B cell (primary cell): ENCODE results near the gene ABR. TPM values are rescaled to one million over a fixed set of nuclear protein-coding genes. Genes with fewer than 3 reads are reported as not detected.
A peak's percentile ranks its signal among the peaks of the same experiment; 100 is the strongest.

Source experiments
- ATAC-seq: fragments of 200-7000 bp; cut with Tn5 transposase; one replicate; pipeline ENCODE4 v1.10.0; 2021; ENCODE audit warnings: low read depth, mild to moderate bottlenecking, moderate number of reproducible peaks, moderate library complexity
- CTCF ChIA-PET: fragments of 350-600 bp; sonication (Branson Sonifier 250); formaldehyde crosslinking; loops from one replicate; lab custom pipeline; 2021; ENCODE audit warnings: antibody characterized with exemption, inconsistent platforms; lab: Charles Lee
- POLR2A ChIA-PET: fragments of 350-600 bp; sonication (Branson Sonifier 250); formaldehyde crosslinking; loops from one replicate; lab custom pipeline; 2021; ENCODE audit warnings: antibody characterized with exemption; lab: Charles Lee
- DNase-seq: peaks from one replicate; pipeline ENCODE4 v3.0.0; 2013
- H2AFZ ChIP-seq: 2 replicates; pipeline ENCODE4 v1.6.1; 2012; ENCODE audit warnings: mild to moderate bottlenecking, low read depth, low read length; ENCODE audit not compliant: insufficient read depth, poor library complexity, severe bottlenecking
- H3K27ac ChIP-seq, 2 donors: 1 replicate in 1 of 2; 2 replicates in 1 of 2; pipeline ENCODE4 v1.5.1; 2012 to 2013; ENCODE audit warnings: low read length in 2 of 2, mild to moderate bottlenecking in 2 of 2, moderate library complexity in 1 of 2
- H3K27me3 ChIP-seq, 4 experiments: fragments of 200-600 bp in 1 of 4; sonication (generic) in 1 of 4; replicated peaks in 1 of 4; 1 replicate in 2 of 4; 2 replicates in 2 of 4; pipeline versions ENCODE4 v1.6.1 to v1.7.0; 2013 to 2016; ENCODE audit warnings: low read length in 3 of 4, mild to moderate bottlenecking in 2 of 4, mixed read lengths in 1 of 4, moderate library complexity in 1 of 4; ENCODE audit not compliant: insufficient read depth in 4 of 4, control insufficient read depth in 3 of 4; ENCODE audit errors: control extremely low read depth in 1 of 4
- H3K36me3 ChIP-seq, 2 experiments: replicated peaks in 1 of 2; 1 replicate in 1 of 2; 2 replicates in 1 of 2; pipeline versions ENCODE4 v1.6.1 to v1.7.1; 2013; ENCODE audit warnings: low read length in 1 of 2; ENCODE audit not compliant: insufficient read depth in 2 of 2, control insufficient read depth in 1 of 2; ENCODE audit errors: control extremely low read depth in 1 of 2, extremely low read depth in 1 of 2
- H3K4me1 ChIP-seq, 2 donors: fragments of 200-600 bp in 1 of 2; sonication (generic) in 1 of 2; 1 replicate in 1 of 2; 2 replicates in 1 of 2; pipeline versions ENCODE4 v1.5.1 to v1.6.1; 2013 to 2017; ENCODE audit warnings: low read length in 2 of 2; ENCODE audit not compliant: control insufficient read depth in 2 of 2, insufficient read depth in 2 of 2
- H3K4me2 ChIP-seq: replicated peaks from 2 replicates; pipeline ENCODE3; 2012; ENCODE audit warnings: mild to moderate bottlenecking, low read depth, low read length; ENCODE audit not compliant: poor library complexity, severe bottlenecking
- H3K4me3 ChIP-seq, 5 experiments: fragments of 200-600 bp in 1 of 5; sonication (generic) in 1 of 5; 1 replicate in 3 of 5; 2 replicates in 2 of 5; pipeline versions ENCODE4 v1.5.1 to v1.7.0; 2011 to 2016; ENCODE audit warnings: low read length in 4 of 5, mild to moderate bottlenecking in 4 of 5, low read depth in 2 of 5, control low read depth in 1 of 5, moderate library complexity in 1 of 5; ENCODE audit not compliant: insufficient read depth in 1 of 5; ENCODE audit errors: control extremely low read depth in 1 of 5, extremely low read depth in 1 of 5
- H3K79me2 ChIP-seq: fragments of 200-600 bp; sonication (generic); one replicate; pipeline ENCODE4 v1.6.0; 2016; ENCODE audit warnings: low read length; ENCODE audit not compliant: control insufficient read depth, insufficient read depth
- H3K9ac ChIP-seq: fragments of 200-600 bp; sonication (generic); 2 replicates; pipeline ENCODE4 v1.6.1; 2017; ENCODE audit warnings: mild to moderate bottlenecking, low read length, moderate library complexity
- H3K9me3 ChIP-seq, 3 donors: one replicate each; pipeline versions ENCODE4 v1.6.1 to v1.7.1; 2013; ENCODE audit warnings: low read length in 2 of 3; ENCODE audit not compliant: control insufficient read depth in 2 of 3, insufficient read depth in 1 of 3; ENCODE audit errors: control extremely low read depth in 1 of 3
- H4K20me1 ChIP-seq: 2 replicates; pipeline ENCODE4 v1.6.0; 2012; ENCODE audit warnings: mild to moderate bottlenecking, low read length; ENCODE audit not compliant: insufficient read depth, control insufficient read depth, poor library complexity, severe bottlenecking
- H3K27ac Mint-ChIP-seq: one replicate; pipeline ENCODE4 v1.8.0; 2021; ENCODE audit warnings: mixed read lengths
- H3K27me3 Mint-ChIP-seq: one replicate; pipeline ENCODE4 v1.8.0; 2021; ENCODE audit warnings: mixed read lengths
- H3K4me1 Mint-ChIP-seq: one replicate; pipeline ENCODE4 v1.8.0; 2021; ENCODE audit warnings: mixed read lengths
- H3K4me3 Mint-ChIP-seq: one replicate; pipeline ENCODE4 v1.8.0; 2021; ENCODE audit warnings: mixed read lengths
- H3K9me3 Mint-ChIP-seq: one replicate; pipeline ENCODE4 v1.8.0; 2022; ENCODE audit warnings: mixed read lengths; ENCODE audit not compliant: insufficient read depth
- EZH2 ChIP-seq: IDR thresholded peaks from 2 replicates; pipeline ENCODE4 v1.6.1; 2012; ENCODE audit warnings: borderline replicate concordance, low read depth, mild to moderate bottlenecking, moderate library complexity, low read length; ENCODE audit not compliant: insufficient read depth, poor library complexity, severe bottlenecking
- whole genome bisulfite sequencing: methylation state at CpG from one replicate; pipeline ENCODE4 v1.1.5; 2013; ENCODE audit warnings: missing lambda C conversion rate; ENCODE audit not compliant: insufficient coverage; 5-methylcytosine and 5-hydroxymethylcytosine counted together
- intact Hi-C: fragments of 100-400 bp; cut with micrococcal nuclease; formaldehyde crosslinking; loops from one replicate; pipeline ENCODE4 v1.10.0; 2022
- polyA plus RNA-seq: library from polyadenylated mRNA; depleted of rRNA; stranded (reverse); fragments of >200 nt; gene quantifications from 2 replicates; pipeline ENCODE4 v1.2.3, GENCODE V29; 2012
- total RNA-seq, 2 donors: library from RNA; stranded (reverse); fragments of 120-200 nt in 1 of 2; gene quantifications; 1 replicate in 1 of 2; 2 replicates in 1 of 2; pipeline versions ENCODE4 v1.2.3 to v1.2.4, GENCODE V29; 2013 to 2022
- TF ChIP-seq, protein P1 (sequence below): fragments of 200-600 bp; IDR thresholded peaks from one replicate; pipeline ENCODE4 v1.8.0; 2022; ENCODE audit warnings: antibody characterized with exemption, mild to moderate bottlenecking

Gene ABR
- total and polyA plus RNA-seq, 2 donors (not counting 1 experiment from before 2014, with no cell fraction given) = 79.8 to 262 TPM

DNA sequence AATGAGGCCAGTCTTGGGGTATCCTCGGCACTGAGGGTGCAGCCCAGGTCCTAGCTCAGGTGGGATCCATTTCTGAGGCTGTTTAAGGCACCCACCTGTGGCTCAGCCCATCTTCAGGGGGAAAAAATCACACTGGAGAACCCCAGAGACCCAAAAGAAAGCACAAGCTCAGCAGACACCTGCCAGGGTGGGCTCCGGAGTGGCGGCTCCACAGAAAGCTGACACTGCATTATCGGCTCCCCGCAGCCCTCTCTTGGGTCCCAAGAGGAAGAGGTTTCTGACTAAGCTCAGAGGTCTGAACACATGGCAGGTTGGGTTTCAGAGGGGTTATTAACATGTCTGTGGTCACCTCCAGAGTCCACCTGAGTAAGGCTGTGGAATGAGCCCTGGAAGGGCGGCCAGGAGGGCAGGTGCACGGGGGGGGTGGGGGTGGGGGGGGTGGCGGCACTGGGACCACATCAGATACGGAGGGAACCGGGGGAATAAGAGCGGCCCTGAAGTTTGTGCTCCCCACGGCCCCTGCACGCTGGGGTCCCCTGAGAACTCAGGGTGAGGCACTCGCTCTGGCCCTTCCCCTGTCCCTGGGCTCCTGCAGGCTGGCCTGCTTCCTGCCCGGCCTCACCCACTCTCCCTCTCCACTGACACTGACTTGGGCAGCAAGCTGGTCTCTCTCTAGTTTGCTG, 103.3 kb downstream of the ABR start:
- CTCF ChIA-PET = no interaction called here
- peak overlapping the region; percentile 20 for H3K27ac Mint-ChIP-seq
- intact Hi-C loops = no loop called here
- Histone ChIP-seq H3K9ac (no peak overlapping the region), H3K36me3 (peaks cover 3 to 33% of the 10 kb centered on the region in 2 experiments), H3K4me1 (no peaks in the 10 kb centered on the region), H4K20me1 (no peaks in the 10 kb centered on the region), H3K79me2 (no peaks in the 10 kb centered on the region), H2AFZ (no peak overlapping the region), H3K9me3 (no peaks in the 10 kb centered on the region), H3K27me3 (no peaks in the 10 kb centered on the region), H3K27ac (no peak overlapping the region), H3K4me2 (no peak overlapping the region), H3K4me3 (no peak overlapping the region)
- no peak overlapping the region for H3K4me3 Mint-ChIP-seq
- TF ChIP-seq, protein P1, sequence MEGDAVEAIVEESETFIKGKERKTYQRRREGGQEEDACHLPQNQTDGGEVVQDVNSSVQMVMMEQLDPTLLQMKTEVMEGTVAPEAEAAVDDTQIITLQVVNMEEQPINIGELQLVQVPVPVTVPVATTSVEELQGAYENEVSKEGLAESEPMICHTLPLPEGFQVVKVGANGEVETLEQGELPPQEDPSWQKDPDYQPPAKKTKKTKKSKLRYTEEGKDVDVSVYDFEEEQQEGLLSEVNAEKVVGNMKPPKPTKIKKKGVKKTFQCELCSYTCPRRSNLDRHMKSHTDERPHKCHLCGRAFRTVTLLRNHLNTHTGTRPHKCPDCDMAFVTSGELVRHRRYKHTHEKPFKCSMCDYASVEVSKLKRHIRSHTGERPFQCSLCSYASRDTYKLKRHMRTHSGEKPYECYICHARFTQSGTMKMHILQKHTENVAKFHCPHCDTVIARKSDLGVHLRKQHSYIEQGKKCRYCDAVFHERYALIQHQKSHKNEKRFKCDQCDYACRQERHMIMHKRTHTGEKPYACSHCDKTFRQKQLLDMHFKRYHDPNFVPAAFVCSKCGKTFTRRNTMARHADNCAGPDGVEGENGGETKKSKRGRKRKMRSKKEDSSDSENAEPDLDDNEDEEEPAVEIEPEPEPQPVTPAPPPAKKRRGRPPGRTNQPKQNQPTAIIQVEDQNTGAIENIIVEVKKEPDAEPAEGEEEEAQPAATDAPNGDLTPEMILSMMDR = no peak
- no peak for TF ChIP-seq EZH2
- ATAC-seq (no peak), DNase-seq (no peak)
- WGBS = 95% methylated on average over 9 of the region's 15 CpGs
- POLR2A ChIA-PET = no interaction called here
- H3K4me1 Mint-ChIP-seq = no peaks in the 10 kb centered on the region
- no peaks in the 10 kb centered on the region for H3K9me3 Mint-ChIP-seq
- no peaks in the 10 kb centered on the region for H3K27me3 Mint-ChIP-seq

DNA sequence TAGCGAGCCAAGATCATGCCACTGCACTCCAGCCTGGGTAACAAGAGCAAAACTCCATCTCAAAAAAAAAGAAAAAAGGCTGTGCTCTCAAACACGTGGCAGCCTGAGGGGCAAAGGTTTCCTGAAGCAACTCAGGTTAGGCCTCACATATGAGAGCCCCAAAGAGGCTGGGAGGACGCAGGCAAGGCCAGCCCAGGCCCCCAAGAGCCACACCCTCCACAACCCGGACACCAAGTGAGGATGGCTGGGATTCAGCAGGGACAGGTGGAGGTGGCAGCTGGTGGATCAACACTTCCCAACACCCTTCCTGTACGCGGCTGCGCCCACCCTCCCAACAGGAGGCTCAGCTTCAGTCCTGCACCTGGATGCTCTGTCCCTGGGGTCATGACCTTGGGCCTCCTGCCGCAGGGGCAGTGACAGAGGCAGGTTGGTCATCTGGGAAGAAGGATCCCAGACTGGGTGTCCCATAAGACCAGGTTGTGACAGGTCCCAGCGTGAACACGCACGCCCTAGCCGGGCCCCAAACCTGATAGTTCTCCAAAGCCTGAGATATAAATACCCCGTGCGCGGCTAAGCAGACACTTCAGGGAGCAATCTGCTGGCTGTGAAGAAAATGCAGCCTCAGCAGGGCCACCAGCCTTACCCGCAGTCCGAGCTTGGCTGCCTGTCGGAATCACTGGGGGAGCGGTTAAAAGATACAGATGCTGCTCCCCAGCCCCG, 104.7 kb downstream of the ABR start:
- Mint-ChIP-seq H3K27me3 (no peaks in the 10 kb centered on the region), H3K4me3 (no peak overlapping the region), H3K27ac (no peak overlapping the region), H3K9me3 (no peaks in the 10 kb centered on the region), H3K4me1 (no peaks in the 10 kb centered on the region)
- Histone ChIP-seq H3K79me2 (no peaks in the 10 kb centered on the region), H3K27me3 (no peaks in the 10 kb centered on the region), H2AFZ (no peak overlapping the region), H3K9me3 (no peaks in the 10 kb centered on the region), H3K9ac (no peak overlapping the region), H3K4me3 (no peak overlapping the region), H3K36me3 (peaks cover 3 to 38% of the 10 kb centered on the region in 2 experiments), H3K4me2 (no peak overlapping the region), H3K27ac (no peak overlapping the region), H3K4me1 (no peaks in the 10 kb centered on the region), H4K20me1 (no peaks in the 10 kb centered on the region)
- DNase-seq (no peak), ATAC-seq (no peak)
- intact Hi-C loops = no loop called here
- WGBS = 97% methylated on average over 11 of the region's 20 CpGs
- POLR2A ChIA-PET = no interaction called here
- CTCF ChIA-PET = no interaction called here
- TF ChIP-seq, protein P1 = no peak
- no peak for TF ChIP-seq EZH2
